HepG2 (cell line): Measurements from ENCODE around the gene SPSB2. TPM values are rescaled to one million over a fixed set of nuclear protein-coding genes. Genes with fewer than 3 reads are reported as not detected.

ENCODE experiments used
- ARID5B ChIP-seq: IDR thresholded peaks from 2 replicates; pipeline ENCODE4 v1.4.0; 2020; ENCODE audit warnings: mild to moderate bottlenecking, missing genetic modification reagents
- ASH2L ChIP-seq: fragments of 300-600, 200-600 bp; sonication (generic); IDR thresholded peaks from 2 replicates; pipeline ENCODE4 v1.7.0; 2017; ENCODE audit warnings: low read depth, mild to moderate bottlenecking, moderate library complexity, mixed read lengths, low read length; ENCODE audit not compliant: insufficient read length
- FOSL2 ChIP-seq: sonication (generic); formaldehyde crosslinking; IDR thresholded peaks from 2 replicates; pipeline ENCODE4 v1.4.0; 2020; ENCODE audit warnings: missing genetic modification reagents
- FOXJ3 ChIP-seq: sonication (generic); formaldehyde crosslinking; IDR thresholded peaks from 2 replicates; pipeline ENCODE4 v1.4.0; 2020; ENCODE audit warnings: missing genetic modification reagents, mild to moderate bottlenecking, borderline replicate concordance
- HMGXB4 ChIP-seq, 2 experiments: sonication (generic) in 1 of 2; formaldehyde crosslinking in 1 of 2; IDR thresholded peaks; 2 replicates each; pipeline versions ENCODE4 v1.4.0 to v1.6.1; 2018 to 2020; ENCODE audit warnings: missing genetic modification reagents in 2 of 2, borderline replicate concordance in 1 of 2, low read depth in 1 of 2, mild to moderate bottlenecking in 1 of 2, missing biosample characterization in 1 of 2
- HOXA3 ChIP-seq: sonication (generic); formaldehyde crosslinking; IDR thresholded peaks from 2 replicates; pipeline ENCODE4 v1.5.0; 2020; ENCODE audit warnings: missing genetic modification reagents
- MXI1 ChIP-seq: IDR thresholded peaks from 3 replicates; pipeline ENCODE4 v1.6.1; 2012; ENCODE audit warnings: low read depth, low read length, inconsistent platforms, borderline replicate concordance
- PHF20 ChIP-seq: sonication (generic); formaldehyde crosslinking; IDR thresholded peaks from 2 replicates; pipeline ENCODE4 v1.5.0; 2020; ENCODE audit warnings: mild to moderate bottlenecking, missing genetic modification reagents
- POLR2AphosphoS5 ChIP-seq: IDR thresholded peaks from 2 replicates; pipeline ENCODE4 v1.6.1; 2012; ENCODE audit warnings: low read depth, low read length
- SAP130 ChIP-seq: IDR thresholded peaks from 2 replicates; pipeline ENCODE4 v1.6.1; 2016; ENCODE audit warnings: low read depth
- SOX6 ChIP-seq, 2 experiments: fragments of 450-650 bp in 1 of 2; sonication (generic) in 1 of 2; formaldehyde crosslinking in 1 of 2; IDR thresholded peaks; 2 replicates each; pipeline versions ENCODE4 v1.4.0 to v1.6.1; 2017 to 2020; ENCODE audit warnings: antibody characterized with exemption in 1 of 2, mild to moderate bottlenecking in 1 of 2, missing genetic modification reagents in 1 of 2
- SP5 ChIP-seq: IDR thresholded peaks from 2 replicates; pipeline ENCODE4 v1.6.1; 2016; ENCODE audit warnings: low read depth, borderline replicate concordance
- U2AF2 ChIP-seq: fragments of 200-400 bp; formaldehyde crosslinking; IDR thresholded peaks from 2 replicates; pipeline ENCODE4 v1.6.1; 2017; ENCODE audit warnings: low read depth, mild to moderate bottlenecking, low read length
- ZKSCAN1 ChIP-seq: fragments of 150-350 bp; IDR thresholded peaks from 2 replicates; pipeline ENCODE4 v1.6.1; 2014; ENCODE audit warnings: low read length
- ZNF335 ChIP-seq: sonication (generic); formaldehyde crosslinking; IDR thresholded peaks from 2 replicates; pipeline ENCODE4 v1.4.0; 2020; ENCODE audit warnings: missing genetic modification reagents
- polyA plus RNA-seq, 8 experiments: library from polyadenylated mRNA; depleted of rRNA in 3 of 8; stranded (reverse) in 7 of 8; unstranded in 1 of 8; fragments of >200 nt; fragmentation: Illumina TruSeq in 4 of 8; extraction: Trizol in 4 of 8; gene quantifications; 2 replicates each; pipeline versions ENCODE4 v1.2.1 to v1.2.3, GENCODE V29; 2011 to 2016; ENCODE audit warnings: low read depth in 4 of 8, missing spikeins in 1 of 8, mixed read lengths in 1 of 8; ENCODE audit not compliant: insufficient read depth in 1 of 8
- total RNA-seq, 5 experiments: library from RNA; depleted of rRNA; stranded (reverse); fragments of >200 nt; fragmentation: Illumina TruSeq; extraction: Trizol; gene quantifications; 2 replicates each; pipeline ENCODE4 v1.2.3, GENCODE V29; 2016; ENCODE audit warnings: low read depth in 1 of 5
- TF ChIP-seq, protein P1 (sequence below): sonication (generic); formaldehyde crosslinking; IDR thresholded peaks from 2 replicates; pipeline ENCODE4 v1.8.1; 2023; ENCODE audit warnings: mild to moderate bottlenecking, moderate library complexity, missing genetic modification reagents
- TF ChIP-seq, protein P2 (sequence below): sonication (generic); formaldehyde crosslinking; IDR thresholded peaks from 2 replicates; pipeline ENCODE4 v1.5.0; 2020; ENCODE audit warnings: mild to moderate bottlenecking, missing genetic modification reagents, borderline replicate concordance

The SPSB2 gene
- total and polyA plus RNA-seq, 2 of the 13 experiments (the other 11 are each of a cell fraction or from before 2014, with no cell fraction given) = 2.0 to 6.2 TPM

- TF ChIP-seq ARID5B (CRISPR knock-in tag) (0 out of 2 replicates have a peak, but pooled peaks have one; percentile 7), ZNF335 (CRISPR knock-in tag) (0 out of 2 replicates have a peak, but pooled peaks have one; percentile 21), ASH2L (peak; percentile 48), ZKSCAN1 (no peak), SOX6 (IDR thresholded peaks at IDR 0.05) (no peak), SOX6 (CRISPR knock-in tag; IDR thresholded peaks at IDR 0.05) (peak; percentile 20; the same call in 1 of the 2 replicates), FOXJ3 (CRISPR knock-in tag) (0 out of 2 replicates have a peak, but pooled peaks have one; percentile 26), SP5 (CRISPR knock-in tag) (0 out of 2 replicates have a peak, but pooled peaks have one; percentile 34), MXI1 (peak; percentile 87; the same call in 2 of the 3 replicates), U2AF2 (peak; percentile 91; the same call in 1 of the 2 replicates), SAP130 (CRISPR knock-in tag) (peak; percentile 82), PHF20 (CRISPR knock-in tag) (peak; percentile 38; the same call in 1 of the 2 replicates), HMGXB4 (CRISPR knock-in tag; IDR thresholded peaks at IDR 0.05; ENCODE audit: borderline replicate concordance in 1 of 2, low read depth in 1 of 2) (0 out of 4 replicates have a peak, but pooled peaks of 1 of the 2 experiments have one; percentile 31), FOSL2 (CRISPR knock-in tag) (0 out of 2 replicates have a peak, but pooled peaks have one; percentile 15), HOXA3 (CRISPR knock-in tag) (peak; percentile 47; the same call in 1 of the 2 replicates), POLR2AphosphoS5 (0 out of 2 replicates have a peak, but pooled peaks have one; percentile 21)
- TF ChIP-seq, protein P1, sequence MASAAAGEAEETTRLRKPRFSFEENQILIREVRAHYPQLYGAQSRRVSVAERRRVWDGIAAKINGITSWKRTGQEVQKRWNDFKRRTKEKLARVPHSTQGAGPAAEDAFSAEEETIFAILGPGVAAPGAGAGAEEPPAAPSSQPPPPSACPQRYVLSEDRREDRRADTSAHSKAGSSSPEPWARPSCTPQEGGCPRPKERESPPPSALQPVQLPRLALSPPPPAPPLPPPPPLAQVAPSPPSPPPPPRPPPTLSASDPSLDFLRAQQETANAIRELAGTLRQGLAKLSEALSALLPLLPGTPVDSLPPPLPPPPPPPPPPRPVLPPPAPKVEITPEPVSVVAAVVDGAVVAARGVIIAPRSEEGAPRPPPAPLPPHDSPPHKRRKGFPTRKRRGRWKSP (CRISPR knock-in tag) = 0 out of 2 replicates have a peak, but pooled peaks have one; percentile 26
- TF ChIP-seq, protein P2, sequence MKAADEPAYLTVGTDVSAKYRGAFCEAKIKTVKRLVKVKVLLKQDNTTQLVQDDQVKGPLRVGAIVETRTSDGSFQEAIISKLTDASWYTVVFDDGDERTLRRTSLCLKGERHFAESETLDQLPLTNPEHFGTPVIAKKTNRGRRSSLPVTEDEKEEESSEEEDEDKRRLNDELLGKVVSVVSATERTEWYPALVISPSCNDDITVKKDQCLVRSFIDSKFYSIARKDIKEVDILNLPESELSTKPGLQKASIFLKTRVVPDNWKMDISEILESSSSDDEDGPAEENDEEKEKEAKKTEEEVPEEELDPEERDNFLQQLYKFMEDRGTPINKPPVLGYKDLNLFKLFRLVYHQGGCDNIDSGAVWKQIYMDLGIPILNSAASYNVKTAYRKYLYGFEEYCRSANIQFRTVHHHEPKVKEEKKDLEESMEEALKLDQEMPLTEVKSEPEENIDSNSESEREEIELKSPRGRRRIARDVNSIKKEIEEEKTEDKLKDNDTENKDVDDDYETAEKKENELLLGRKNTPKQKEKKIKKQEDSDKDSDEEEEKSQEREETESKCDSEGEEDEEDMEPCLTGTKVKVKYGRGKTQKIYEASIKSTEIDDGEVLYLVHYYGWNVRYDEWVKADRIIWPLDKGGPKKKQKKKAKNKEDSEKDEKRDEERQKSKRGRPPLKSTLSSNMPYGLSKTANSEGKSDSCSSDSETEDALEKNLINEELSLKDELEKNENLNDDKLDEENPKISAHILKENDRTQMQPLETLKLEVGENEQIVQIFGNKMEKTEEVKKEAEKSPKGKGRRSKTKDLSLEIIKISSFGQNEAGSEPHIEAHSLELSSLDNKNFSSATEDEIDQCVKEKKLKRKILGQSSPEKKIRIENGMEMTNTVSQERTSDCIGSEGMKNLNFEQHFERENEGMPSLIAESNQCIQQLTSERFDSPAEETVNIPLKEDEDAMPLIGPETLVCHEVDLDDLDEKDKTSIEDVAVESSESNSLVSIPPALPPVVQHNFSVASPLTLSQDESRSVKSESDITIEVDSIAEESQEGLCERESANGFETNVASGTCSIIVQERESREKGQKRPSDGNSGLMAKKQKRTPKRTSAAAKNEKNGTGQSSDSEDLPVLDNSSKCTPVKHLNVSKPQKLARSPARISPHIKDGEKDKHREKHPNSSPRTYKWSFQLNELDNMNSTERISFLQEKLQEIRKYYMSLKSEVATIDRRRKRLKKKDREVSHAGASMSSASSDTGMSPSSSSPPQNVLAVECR (CRISPR knock-in tag) = peak; percentile 51; the same call in 1 of the 2 replicates
Observed at GRCh38 chr12:6899837-6900519, 26.9 kb upstream of the SPSB2 start (continued).
